ENCODE measurements around the gene CSTPP1. TPM values are rescaled to one million over a fixed set of nuclear protein-coding genes. Genes with fewer than 3 reads are reported as not detected.
A peak's percentile ranks its signal among the peaks of the same experiment; 100 is the strongest.

Gene CSTPP1
- polyA plus RNA-seq, 1 donor (not counting 4 experiments of a cell fraction or from before 2014, with no cell fraction given), result 20.0 TPM

- Histone ChIP-seq H2AFZ (ENCODE audit: control insufficient read depth, low read length) (no peak overlapping the region), H3K27ac (ENCODE audit: control insufficient read depth, insufficient read depth, low read length) (no peak overlapping the region), H3K9me1 (ENCODE audit: control insufficient read depth, extremely low read depth, insufficient read depth, low read length) (peaks cover 3% of the 10 kb centered on the region), H3K36me3 (ENCODE audit: control insufficient read depth in 2 of 2, extremely low read depth in 1 of 2, insufficient read depth in 2 of 2, low read length in 2 of 2) (peaks cover 0 to 3% of the 10 kb centered on the region in 2 experiments), H3K4me2 (ENCODE audit: control insufficient read depth, extremely low read depth, insufficient read depth, low read depth, low read length) (no peak overlapping the region), H3K27me3 (ENCODE audit: control insufficient read depth, extremely low read depth, insufficient read depth, low read length) (no peaks in the 10 kb centered on the region), H3K4me3 (ENCODE audit: control insufficient read depth in 2 of 3, extremely low read depth in 1 of 3, insufficient read depth in 2 of 3, low read depth in 1 of 3, low read length in 3 of 3) (no peak overlapping the region), H3K4me1 (ENCODE audit: control insufficient read depth, extremely low read depth, insufficient read depth, low read length) (peaks cover 9% of the 10 kb centered on the region), H3K79me2 (ENCODE audit: control insufficient read depth, insufficient read depth, low read length) (no peaks in the 10 kb centered on the region), H4K20me1 (ENCODE audit: control insufficient read depth, extremely low read depth, insufficient read depth, low read length) (no peaks in the 10 kb centered on the region), H3K9ac (ENCODE audit: control insufficient read depth, extremely low read depth, insufficient read depth, low read length) (no peak overlapping the region), H3K9me3 (ENCODE audit: control insufficient read depth, low read depth, low read length) (no peaks in the 10 kb centered on the region)
- DNase-seq (ENCODE audit: low read depth, low spot score), result no peak
- TF ChIP-seq, protein P1, sequence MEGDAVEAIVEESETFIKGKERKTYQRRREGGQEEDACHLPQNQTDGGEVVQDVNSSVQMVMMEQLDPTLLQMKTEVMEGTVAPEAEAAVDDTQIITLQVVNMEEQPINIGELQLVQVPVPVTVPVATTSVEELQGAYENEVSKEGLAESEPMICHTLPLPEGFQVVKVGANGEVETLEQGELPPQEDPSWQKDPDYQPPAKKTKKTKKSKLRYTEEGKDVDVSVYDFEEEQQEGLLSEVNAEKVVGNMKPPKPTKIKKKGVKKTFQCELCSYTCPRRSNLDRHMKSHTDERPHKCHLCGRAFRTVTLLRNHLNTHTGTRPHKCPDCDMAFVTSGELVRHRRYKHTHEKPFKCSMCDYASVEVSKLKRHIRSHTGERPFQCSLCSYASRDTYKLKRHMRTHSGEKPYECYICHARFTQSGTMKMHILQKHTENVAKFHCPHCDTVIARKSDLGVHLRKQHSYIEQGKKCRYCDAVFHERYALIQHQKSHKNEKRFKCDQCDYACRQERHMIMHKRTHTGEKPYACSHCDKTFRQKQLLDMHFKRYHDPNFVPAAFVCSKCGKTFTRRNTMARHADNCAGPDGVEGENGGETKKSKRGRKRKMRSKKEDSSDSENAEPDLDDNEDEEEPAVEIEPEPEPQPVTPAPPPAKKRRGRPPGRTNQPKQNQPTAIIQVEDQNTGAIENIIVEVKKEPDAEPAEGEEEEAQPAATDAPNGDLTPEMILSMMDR (optimal IDR thresholded peaks at IDR 0.05 in 1 of 3, IDR thresholded peaks at IDR 0.05 in 1 of 3, conservative IDR thresholded peaks at IDR 0.05 in 1 of 3; ENCODE audit: extremely low read depth in 1 of 3, insufficient read depth in 2 of 3, low read length in 3 of 3), result peak; percentile 96 to 99 (median 98)
- TF ChIP-seq EZH2 (IDR thresholded peaks at IDR 0.05; ENCODE audit: low read length), result no peak
- peak; percentile 80 for FAIRE-seq
- dilution Hi-C loops (cut with MboI; ENCODE audit: extremely low pct_ligation_motif_present, low sequenced_read_pairs), result no loop called here
Observed at GRCh38 chr11:47152953-47153950, 216.7 kb downstream of the CSTPP1 start.

DNA sequence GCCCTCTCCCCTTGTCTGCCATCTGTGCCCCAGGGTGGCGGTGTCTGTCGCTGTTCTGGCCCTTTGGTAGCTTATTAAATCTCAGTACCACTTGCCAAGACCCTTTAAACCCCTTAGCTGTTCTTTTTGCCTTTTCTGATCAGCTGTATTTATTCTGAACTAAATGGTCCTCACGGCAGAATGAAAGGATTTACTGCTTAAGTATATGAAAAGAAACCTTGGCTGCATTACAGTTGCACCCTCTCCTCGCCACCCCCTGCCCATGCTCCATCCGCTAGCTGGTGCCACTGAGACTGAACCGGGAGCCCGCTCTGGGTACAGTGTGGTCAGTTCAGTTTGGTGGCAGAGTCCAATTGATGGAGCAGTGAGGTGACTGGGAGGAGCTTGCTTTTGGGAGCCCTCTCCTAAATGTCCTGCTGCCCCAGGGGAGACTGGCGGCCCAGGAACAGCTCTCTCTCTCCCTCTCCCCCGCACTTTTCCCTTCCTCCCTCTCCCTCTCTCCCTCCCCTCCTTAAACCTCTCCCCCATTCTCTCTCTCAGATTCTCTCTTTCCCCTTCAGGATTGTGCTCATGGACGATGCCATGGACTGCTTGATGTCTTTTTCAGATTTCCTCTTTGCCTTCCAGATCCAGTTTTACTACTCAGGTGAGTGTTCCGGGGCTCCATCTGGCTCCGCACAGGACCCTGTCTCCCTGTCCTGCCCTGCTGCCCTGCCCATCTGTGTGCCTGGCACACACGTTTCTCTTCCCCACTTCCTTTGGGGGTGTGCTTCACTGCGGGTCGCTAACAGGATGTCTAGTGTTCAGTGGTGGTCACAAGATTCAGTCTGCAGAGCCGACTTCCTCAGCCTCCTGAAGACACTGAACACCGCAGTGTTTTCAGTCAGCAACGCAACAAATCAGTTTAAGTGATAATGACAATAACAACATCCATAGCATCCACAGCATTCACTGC, 218.3 kb downstream of the CSTPP1 start:
- Histone ChIP-seq H3K9me1 (ENCODE audit: control insufficient read depth, extremely low read depth, insufficient read depth, low read length) (peaks cover 3% of the 10 kb centered on the region), H3K4me1 (ENCODE audit: control insufficient read depth, extremely low read depth, insufficient read depth, low read length) (peaks cover 9% of the 10 kb centered on the region), H3K27ac (ENCODE audit: control insufficient read depth, insufficient read depth, low read length) (no peak overlapping the region), H4K20me1 (ENCODE audit: control insufficient read depth, extremely low read depth, insufficient read depth, low read length) (no peaks in the 10 kb centered on the region), H3K27me3 (ENCODE audit: control insufficient read depth, extremely low read depth, insufficient read depth, low read length) (no peaks in the 10 kb centered on the region), H3K36me3 (ENCODE audit: control insufficient read depth in 2 of 2, extremely low read depth in 1 of 2, insufficient read depth in 2 of 2, low read length in 2 of 2) (peaks cover 0 to 2% of the 10 kb centered on the region in 2 experiments), H3K79me2 (ENCODE audit: control insufficient read depth, insufficient read depth, low read length) (no peaks in the 10 kb centered on the region), H3K9me3 (ENCODE audit: control insufficient read depth, low read depth, low read length) (no peaks in the 10 kb centered on the region), H3K9ac (ENCODE audit: control insufficient read depth, extremely low read depth, insufficient read depth, low read length) (no peak overlapping the region), H2AFZ (ENCODE audit: control insufficient read depth, low read length) (no peak overlapping the region), H3K4me3 (ENCODE audit: control insufficient read depth in 2 of 3, extremely low read depth in 1 of 3, insufficient read depth in 2 of 3, low read depth in 1 of 3, low read length in 3 of 3) (no peak overlapping the region), H3K4me2 (ENCODE audit: control insufficient read depth, extremely low read depth, insufficient read depth, low read depth, low read length) (no peak overlapping the region)
- TF ChIP-seq, protein P1 (optimal IDR thresholded peaks at IDR 0.05 in 1 of 3, IDR thresholded peaks at IDR 0.05 in 1 of 3, conservative IDR thresholded peaks at IDR 0.05 in 1 of 3; ENCODE audit: extremely low read depth in 1 of 3, insufficient read depth in 2 of 3, low read length in 3 of 3), result no peak
- no peak for TF ChIP-seq EZH2 (IDR thresholded peaks at IDR 0.05; ENCODE audit: low read length)
- no peak for FAIRE-seq
- DNase-seq (ENCODE audit: low read depth, low spot score), result no peak
- dilution Hi-C loops (cut with MboI; ENCODE audit: extremely low pct_ligation_motif_present, low sequenced_read_pairs), result no loop called here
